Upper lobe of left lung (tissue), 6 donors: ENCODE measurements around the gene ASCL5. TPM values are rescaled to one million over a fixed set of nuclear protein-coding genes. Genes with fewer than 3 reads are reported as not detected.

Experiments used
- ATAC-seq, 2 donors: fragments of 200-7000 bp; cut with Tn5 transposase; one replicate each; pipeline ENCODE4 v1.9.1; 2022; ENCODE audit warnings: mild to moderate bottlenecking in 2 of 2, moderate library complexity in 2 of 2; ENCODE audit not compliant: low FRiP score in 2 of 2
- DNase-seq, 2 donors: peaks; one replicate each; pipeline ENCODE4 v3.0.0-alpha.2; 2019 to 2020
- H3K27ac ChIP-seq, 4 donors: fragments of 200-600 bp; sonication (generic); one replicate each; pipeline ENCODE4 v1.5.1; 2016 to 2019
- H3K27me3 ChIP-seq, 4 donors: fragments of 200-600 bp; sonication (generic); one replicate each; pipeline ENCODE4 v1.5.1; 2017 to 2019
- H3K36me3 ChIP-seq, 4 donors: fragments of 200-600 bp; sonication (generic); one replicate each; pipeline ENCODE4 v1.5.1; 2016 to 2019
- H3K4me1 ChIP-seq, 4 donors: fragments of 200-600 bp; sonication (generic); one replicate each; pipeline ENCODE4 v1.5.1; 2018 to 2019
- H3K4me3 ChIP-seq, 4 donors: fragments of 200-600 bp; sonication (generic); one replicate each; pipeline ENCODE4 v1.5.1; 2017 to 2019; ENCODE audit warnings: mild to moderate bottlenecking in 2 of 4, moderate library complexity in 1 of 4
- H3K9me3 ChIP-seq, 4 donors: fragments of 200-600 bp; sonication (generic); one replicate each; pipeline ENCODE4 v1.5.1; 2018 to 2019
- CTCF ChIP-seq, 6 experiments: fragments of 450-650 bp in 4 of 6; fragments of 200-600 bp in 2 of 6; sonication (generic) in 2 of 6; IDR thresholded peaks; one replicate each; pipeline ENCODE4 v1.5.1; 2016 to 2019; ENCODE audit warnings: antibody characterized with exemption in 6 of 6
- EP300 ChIP-seq, 4 donors: sonication (generic); formaldehyde crosslinking; IDR thresholded peaks; one replicate each; pipeline ENCODE4 v1.5.1; 2017; ENCODE audit warnings: antibody characterized with exemption in 4 of 4, control low read depth in 2 of 4
- POLR2A ChIP-seq, 4 donors: fragments of 450-650 bp; IDR thresholded peaks; one replicate each; pipeline ENCODE4 v1.5.1; 2016 to 2017; ENCODE audit warnings: antibody characterized with exemption in 4 of 4, mild to moderate bottlenecking in 2 of 4
- POLR2AphosphoS5 ChIP-seq, 2 donors: sonication (generic); formaldehyde crosslinking; IDR thresholded peaks; one replicate each; pipeline ENCODE4 v1.5.1; 2017; ENCODE audit warnings: antibody characterized with exemption in 2 of 2
- WGBS, 2 donors: methylation state at CpG; one replicate each; pipeline ENCODE4 v1.1.5; 2017 to 2018; 5-methylcytosine and 5-hydroxymethylcytosine counted together
- total RNA-seq, 6 donors: library from RNA; depleted of rRNA in 4 of 6; stranded (reverse); fragments of >200 nt in 4 of 6; gene quantifications; one replicate each; pipeline versions ENCODE4 v1.1.0 to v1.2.1, GENCODE V29; 2016 to 2021
- donor health status: DM: no; HTN: no; CAD: no; lungs with moderate emphysema.
- donor health status: DM: no; HTN: yes; CAD: no; lungs with severe emphysema.

The ASCL5 gene
- total RNA-seq, 6 donors from 2014 or later: not detected

DNA sequence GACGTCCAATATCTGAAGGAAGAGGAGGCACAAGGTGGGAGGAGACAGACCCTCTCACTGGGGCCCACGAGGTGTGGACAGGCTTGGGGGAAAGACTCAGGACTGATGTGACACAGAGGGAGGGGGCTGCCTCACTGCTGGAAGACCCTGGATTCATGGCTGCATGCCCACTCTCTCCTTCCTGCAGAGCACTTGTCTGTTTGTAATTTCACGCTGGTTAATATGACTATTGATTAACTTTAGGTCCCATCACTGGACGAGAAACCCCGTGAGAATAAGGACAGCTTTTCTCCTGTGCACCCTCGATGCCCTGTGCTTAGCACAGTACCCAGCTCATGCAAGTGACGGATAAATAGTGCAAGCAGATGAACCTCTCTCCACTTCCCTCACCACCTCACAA lies 49.9 kb downstream of the ASCL5 start:
- Histone ChIP-seq H3K27me3 (no peaks in the 10 kb centered on the region), H3K36me3 (no peaks in the 10 kb centered on the region), H3K27ac (no peak overlapping the region), H3K4me3 (no peak overlapping the region), H3K4me1 (no peaks in the 10 kb centered on the region), H3K9me3 (no peaks in the 10 kb centered on the region)
- TF ChIP-seq POLR2A (IDR thresholded peaks at IDR 0.05): no peak
- TF ChIP-seq EP300 (IDR thresholded peaks at IDR 0.05): no peak
- no peak for TF ChIP-seq CTCF (IDR thresholded peaks at IDR 0.05)
- no peak for TF ChIP-seq POLR2AphosphoS5 (IDR thresholded peaks at IDR 0.05)
- 75 to 86% methylated on average over 7 of the region's 7 CpGs for WGBS, 2 donors
- DNase-seq (no peak), ATAC-seq (no peak)

DNA sequence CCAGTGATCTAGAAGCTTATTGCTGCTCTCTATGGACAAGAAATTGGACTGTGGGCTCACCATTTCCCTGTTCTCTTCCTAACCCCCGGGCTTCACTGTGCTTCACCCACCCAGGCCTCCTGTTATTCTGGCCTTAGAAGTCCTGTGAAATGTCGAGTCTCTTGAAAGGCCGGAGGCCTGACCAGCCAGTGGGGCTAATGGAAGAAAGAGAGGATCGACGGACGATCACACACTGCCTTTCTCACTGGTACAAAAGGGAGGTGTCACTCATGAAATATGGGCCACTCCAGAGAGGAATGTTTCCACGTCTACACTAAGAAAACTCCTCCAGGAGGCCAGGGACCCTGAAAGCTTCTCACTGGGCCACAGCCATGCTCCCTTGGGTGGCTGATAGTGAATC lies 50.9 kb downstream of the ASCL5 start:
- H3K4me1 ChIP-seq: no peaks in the 10 kb centered on the region
- 77 to 81% methylated on average over 7 of the region's 7 CpGs for WGBS, 2 donors
- DNase-seq (no peak), ATAC-seq (no peak)
- H3K4me3 ChIP-seq: no peak overlapping the region
- H3K27ac ChIP-seq: no peak overlapping the region
- no peaks in the 10 kb centered on the region for H3K27me3 ChIP-seq
- no peaks in the 10 kb centered on the region for H3K9me3 ChIP-seq
- H3K36me3 ChIP-seq: no peaks in the 10 kb centered on the region
- TF ChIP-seq EP300 (IDR thresholded peaks at IDR 0.05): no peak
- no peak for TF ChIP-seq POLR2AphosphoS5 (IDR thresholded peaks at IDR 0.05)
- TF ChIP-seq POLR2A (IDR thresholded peaks at IDR 0.05): no peak
- TF ChIP-seq CTCF (IDR thresholded peaks at IDR 0.05): no peak

GRCh38 chr1:201074018-201074417 lies 53.0 kb downstream of the ASCL5 start:
- no peak for TF ChIP-seq POLR2AphosphoS5 (IDR thresholded peaks at IDR 0.05)
- no peak for TF ChIP-seq CTCF (IDR thresholded peaks at IDR 0.05)
- TF ChIP-seq EP300 (IDR thresholded peaks at IDR 0.05): no peak
- TF ChIP-seq POLR2A (IDR thresholded peaks at IDR 0.05): no peak
- Histone ChIP-seq H3K36me3 (no peaks in the 10 kb centered on the region), H3K9me3 (no peaks in the 10 kb centered on the region), H3K27ac (no peak overlapping the region), H3K27me3 (no peaks in the 10 kb centered on the region), H3K4me1 (no peaks in the 10 kb centered on the region), H3K4me3 (no peak overlapping the region)
- ATAC-seq (no peak), DNase-seq (no peak)
- 75% methylated on average over 5 of the region's 5 CpGs; no CpG with 5 or more reads in 1 of the 2 donors for WGBS, 2 donors

DNA sequence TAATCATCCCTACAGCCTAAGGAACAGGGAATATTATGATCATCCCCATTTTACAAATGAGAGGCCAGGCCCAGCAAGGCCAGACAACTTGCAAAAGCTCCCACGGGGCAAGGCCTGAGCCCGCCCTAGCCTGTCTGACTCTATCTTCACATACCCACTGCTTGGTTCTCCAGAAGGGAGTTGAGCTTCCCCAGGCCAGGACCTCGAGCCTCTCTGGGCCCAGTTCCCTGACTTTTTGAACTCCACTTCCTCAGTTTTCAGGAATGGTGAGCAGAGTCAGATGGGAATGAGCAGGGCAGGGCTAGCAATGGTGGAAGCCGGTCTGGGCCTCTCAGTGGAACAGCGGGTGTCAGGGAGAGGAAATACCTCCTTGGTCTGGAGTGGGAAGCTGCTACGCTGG lies 54.1 kb downstream of the ASCL5 start:
- no peaks in the 10 kb centered on the region for H3K4me1 ChIP-seq
- H3K9me3 ChIP-seq: no peaks in the 10 kb centered on the region
- no peak for ATAC-seq
- WGBS, 2 donors: 84 to 94% methylated on average over 5 to 6 of the region's 6 CpGs
- H3K36me3 ChIP-seq: no peaks in the 10 kb centered on the region
- H3K4me3 ChIP-seq: no peak overlapping the region
- no peak for DNase-seq
- no peaks in the 10 kb centered on the region for H3K27me3 ChIP-seq
- no peak for TF ChIP-seq EP300 (IDR thresholded peaks at IDR 0.05)
- TF ChIP-seq POLR2A (IDR thresholded peaks at IDR 0.05): no peak
- no peak overlapping the region for H3K27ac ChIP-seq

GRCh38 chr1:201072149-201072548 lies 54.8 kb downstream of the ASCL5 start:
- WGBS, 2 donors: 74 to 84% methylated on average over 5 of the region's 5 CpGs
- no peak overlapping the region for H3K4me3 ChIP-seq
- no peaks in the 10 kb centered on the region for H3K4me1 ChIP-seq
- TF ChIP-seq POLR2AphosphoS5 (IDR thresholded peaks at IDR 0.05) (no peak), EP300 (IDR thresholded peaks at IDR 0.05) (no peak), POLR2A (IDR thresholded peaks at IDR 0.05) (no peak), CTCF (IDR thresholded peaks at IDR 0.05) (no peak)
- H3K9me3 ChIP-seq: no peaks in the 10 kb centered on the region
- H3K27ac ChIP-seq: no peak overlapping the region
- no peaks in the 10 kb centered on the region for H3K27me3 ChIP-seq
- ATAC-seq (no peak), DNase-seq (no peak)
- H3K36me3 ChIP-seq: no peaks in the 10 kb centered on the region
